ENCODE data around the gene C3orf18.

The C3orf18 gene

GRCh38 chr3:50611464-50612233 lies 44.1 kb upstream of the C3orf18 start, which contains the start of gene CISH (continued):
- TF ChIP-seq, protein P1, sequence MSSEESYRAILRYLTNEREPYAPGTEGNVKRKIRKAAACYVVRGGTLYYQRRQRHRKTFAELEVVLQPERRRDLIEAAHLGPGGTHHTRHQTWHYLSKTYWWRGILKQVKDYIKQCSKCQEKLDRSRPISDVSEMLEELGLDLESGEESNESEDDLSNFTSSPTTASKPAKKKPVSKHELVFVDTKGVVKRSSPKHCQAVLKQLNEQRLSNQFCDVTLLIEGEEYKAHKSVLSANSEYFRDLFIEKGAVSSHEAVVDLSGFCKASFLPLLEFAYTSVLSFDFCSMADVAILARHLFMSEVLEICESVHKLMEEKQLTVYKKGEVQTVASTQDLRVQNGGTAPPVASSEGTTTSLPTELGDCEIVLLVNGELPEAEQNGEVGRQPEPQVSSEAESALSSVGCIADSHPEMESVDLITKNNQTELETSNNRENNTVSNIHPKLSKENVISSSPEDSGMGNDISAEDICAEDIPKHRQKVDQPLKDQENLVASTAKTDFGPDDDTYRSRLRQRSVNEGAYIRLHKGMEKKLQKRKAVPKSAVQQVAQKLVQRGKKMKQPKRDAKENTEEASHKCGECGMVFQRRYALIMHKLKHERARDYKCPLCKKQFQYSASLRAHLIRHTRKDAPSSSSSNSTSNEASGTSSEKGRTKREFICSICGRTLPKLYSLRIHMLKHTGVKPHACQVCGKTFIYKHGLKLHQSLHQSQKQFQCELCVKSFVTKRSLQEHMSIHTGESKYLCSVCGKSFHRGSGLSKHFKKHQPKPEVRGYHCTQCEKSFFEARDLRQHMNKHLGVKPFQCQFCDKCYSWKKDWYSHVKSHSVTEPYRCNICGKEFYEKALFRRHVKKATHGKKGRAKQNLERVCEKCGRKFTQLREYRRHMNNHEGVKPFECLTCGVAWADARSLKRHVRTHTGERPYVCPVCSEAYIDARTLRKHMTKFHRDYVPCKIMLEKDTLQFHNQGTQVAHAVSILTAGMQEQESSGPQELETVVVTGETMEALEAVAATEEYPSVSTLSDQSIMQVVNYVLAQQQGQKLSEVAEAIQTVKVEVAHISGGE (tag by site-specific recombination; conservative IDR thresholded peaks at IDR 0.05; ENCODE audit: low read depth): peak; percentile 31; the same call in 1 of the 2 replicates
- TF ChIP-seq, protein P2, sequence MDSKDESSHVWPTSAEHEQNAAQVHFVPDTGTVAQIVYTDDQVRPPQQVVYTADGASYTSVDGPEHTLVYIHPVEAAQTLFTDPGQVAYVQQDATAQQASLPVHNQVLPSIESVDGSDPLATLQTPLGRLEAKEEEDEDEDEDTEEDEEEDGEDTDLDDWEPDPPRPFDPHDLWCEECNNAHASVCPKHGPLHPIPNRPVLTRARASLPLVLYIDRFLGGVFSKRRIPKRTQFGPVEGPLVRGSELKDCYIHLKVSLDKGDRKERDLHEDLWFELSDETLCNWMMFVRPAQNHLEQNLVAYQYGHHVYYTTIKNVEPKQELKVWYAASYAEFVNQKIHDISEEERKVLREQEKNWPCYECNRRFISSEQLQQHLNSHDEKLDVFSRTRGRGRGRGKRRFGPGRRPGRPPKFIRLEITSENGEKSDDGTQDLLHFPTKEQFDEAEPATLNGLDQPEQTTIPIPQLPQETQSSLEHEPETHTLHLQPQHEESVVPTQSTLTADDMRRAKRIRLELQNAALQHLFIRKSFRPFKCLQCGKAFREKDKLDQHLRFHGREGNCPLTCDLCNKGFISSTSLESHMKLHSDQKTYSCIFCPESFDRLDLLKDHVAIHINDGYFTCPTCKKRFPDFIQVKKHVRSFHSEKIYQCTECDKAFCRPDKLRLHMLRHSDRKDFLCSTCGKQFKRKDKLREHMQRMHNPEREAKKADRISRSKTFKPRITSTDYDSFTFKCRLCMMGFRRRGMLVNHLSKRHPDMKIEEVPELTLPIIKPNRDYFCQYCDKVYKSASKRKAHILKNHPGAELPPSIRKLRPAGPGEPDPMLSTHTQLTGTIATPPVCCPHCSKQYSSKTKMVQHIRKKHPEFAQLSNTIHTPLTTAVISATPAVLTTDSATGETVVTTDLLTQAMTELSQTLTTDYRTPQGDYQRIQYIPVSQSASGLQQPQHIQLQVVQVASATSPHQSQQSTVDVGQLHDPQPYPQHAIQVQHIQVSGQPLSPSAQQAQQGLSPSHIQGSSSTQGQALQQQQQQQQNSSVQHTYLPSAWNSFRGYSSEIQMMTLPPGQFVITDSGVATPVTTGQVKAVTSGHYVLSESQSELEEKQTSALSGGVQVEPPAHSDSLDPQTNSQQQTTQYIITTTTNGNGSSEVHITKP (tag by site-specific recombination; IDR thresholded peaks at IDR 0.05): peak; percentile 61
- TF ChIP-seq ZNF211 (tag by site-specific recombination; IDR thresholded peaks at IDR 0.05; ENCODE audit: low read depth) (no peak), ZNF398 (tag by site-specific recombination; IDR thresholded peaks at IDR 0.05) (no peak; the same call in 1 of the 2 replicates), ZNF132 (tag by site-specific recombination; IDR thresholded peaks at IDR 0.05; ENCODE audit: borderline replicate concordance) (no peak), ZNF48 (tag by site-specific recombination; IDR thresholded peaks at IDR 0.05) (no peak), ZNF239 (tag by site-specific recombination; IDR thresholded peaks at IDR 0.05) (no peak), ZNF830 (tag by site-specific recombination; IDR thresholded peaks at IDR 0.05; ENCODE audit: low read depth) (no peak), ZSCAN30 (tag by site-specific recombination; IDR thresholded peaks at IDR 0.05) (no peak), ZNF140 (tag by site-specific recombination; IDR thresholded peaks at IDR 0.05) (no peak), ZNF112 (tag by site-specific recombination; IDR thresholded peaks at IDR 0.05) (no peak), ZNF544 (tag by site-specific recombination; IDR thresholded peaks at IDR 0.05) (no peak), ZNF704 (tag by site-specific recombination; IDR thresholded peaks at IDR 0.05) (no peak), SCRT1 (tag by site-specific recombination; IDR thresholded peaks at IDR 0.05; ENCODE audit: borderline replicate concordance) (no peak), ZNF121 (tag by site-specific recombination; IDR thresholded peaks at IDR 0.05) (no peak), KLF1 (tag by site-specific recombination; IDR thresholded peaks at IDR 0.05) (peak; percentile 58; the same call in 1 of the 2 replicates), ZNF791 (tag by site-specific recombination; IDR thresholded peaks at IDR 0.05) (no peak), OVOL3 (tag by site-specific recombination; IDR thresholded peaks at IDR 0.05) (no peak), ZNF561 (tag by site-specific recombination; IDR thresholded peaks at IDR 0.05; ENCODE audit: borderline replicate concordance) (0 out of 2 replicates have a peak, but pooled peaks have one; percentile 36), ZNF670 (tag by site-specific recombination; IDR thresholded peaks at IDR 0.05; ENCODE audit: low read depth) (no peak), ZNF555 (tag by site-specific recombination; conservative IDR thresholded peaks at IDR 0.05) (no peak), ZNF335 (tag by site-specific recombination; conservative IDR thresholded peaks at IDR 0.05) (peak; percentile 91), ZNF701 (tag by site-specific recombination; IDR thresholded peaks at IDR 0.05) (no peak), GFI1B (tag by site-specific recombination; IDR thresholded peaks at IDR 0.05) (no peak), ZBTB8A (tag by site-specific recombination; IDR thresholded peaks at IDR 0.05) (peak; percentile 91), ZNF24 (tag by site-specific recombination; IDR thresholded peaks at IDR 0.05) (no peak)
- TF ChIP-seq, protein P3, sequence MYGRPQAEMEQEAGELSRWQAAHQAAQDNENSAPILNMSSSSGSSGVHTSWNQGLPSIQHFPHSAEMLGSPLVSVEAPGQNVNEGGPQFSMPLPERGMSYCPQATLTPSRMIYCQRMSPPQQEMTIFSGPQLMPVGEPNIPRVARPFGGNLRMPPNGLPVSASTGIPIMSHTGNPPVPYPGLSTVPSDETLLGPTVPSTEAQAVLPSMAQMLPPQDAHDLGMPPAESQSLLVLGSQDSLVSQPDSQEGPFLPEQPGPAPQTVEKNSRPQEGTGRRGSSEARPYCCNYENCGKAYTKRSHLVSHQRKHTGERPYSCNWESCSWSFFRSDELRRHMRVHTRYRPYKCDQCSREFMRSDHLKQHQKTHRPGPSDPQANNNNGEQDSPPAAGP (tag by site-specific recombination; IDR thresholded peaks at IDR 0.05): peak; percentile 36; the same call in 1 of the 2 replicates
- TF ChIP-seq, protein P4, sequence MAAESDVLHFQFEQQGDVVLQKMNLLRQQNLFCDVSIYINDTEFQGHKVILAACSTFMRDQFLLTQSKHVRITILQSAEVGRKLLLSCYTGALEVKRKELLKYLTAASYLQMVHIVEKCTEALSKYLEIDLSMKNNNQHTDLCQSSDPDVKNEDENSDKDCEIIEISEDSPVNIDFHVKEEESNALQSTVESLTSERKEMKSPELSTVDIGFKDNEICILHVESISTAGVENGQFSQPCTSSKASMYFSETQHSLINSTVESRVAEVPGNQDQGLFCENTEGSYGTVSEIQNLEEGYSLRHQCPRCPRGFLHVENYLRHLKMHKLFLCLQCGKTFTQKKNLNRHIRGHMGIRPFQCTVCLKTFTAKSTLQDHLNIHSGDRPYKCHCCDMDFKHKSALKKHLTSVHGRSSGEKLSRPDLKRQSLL (tag by site-specific recombination; IDR thresholded peaks at IDR 0.05): no peak

Measured in HEK293 (cell line).